Psoas muscle (tissue), 8 donors: ENCODE measurements around the gene MAPT. TPM values are rescaled to one million over a fixed set of nuclear protein-coding genes. Genes with fewer than 3 reads are reported as not detected.

Experiments used
- ATAC-seq, 4 donors: fragments of 200-7000 bp; cut with Tn5 transposase; one replicate each; pipeline ENCODE4 v1.9.1; 2020; ENCODE audit warnings: moderate library complexity in 3 of 4, mild to moderate bottlenecking in 2 of 4
- DNase-seq, 2 donors: peaks; one replicate each; pipeline ENCODE4 v3.0.0-alpha.2; 2020
- H3K27ac ChIP-seq: fragments of 200-600 bp; one replicate; pipeline ENCODE4 v1.8.0; 2022
- H3K27me3 ChIP-seq, 3 donors: fragments of 200-600 bp in 1 of 3; one replicate each; pipeline versions ENCODE4 v1.6.1 to v1.8.0; 2013 to 2022; ENCODE audit warnings: low read length in 2 of 3, mild to moderate bottlenecking in 2 of 3, moderate library complexity in 1 of 3; ENCODE audit not compliant: insufficient read depth in 3 of 3
- H3K36me3 ChIP-seq, 2 donors: fragments of 200-600 bp in 1 of 2; one replicate each; pipeline versions ENCODE4 v1.6.1 to v1.8.0; 2013 to 2022; ENCODE audit warnings: low read depth in 1 of 2, mild to moderate bottlenecking in 1 of 2, moderate library complexity in 1 of 2; ENCODE audit not compliant: insufficient read depth in 1 of 2
- H3K4me1 ChIP-seq: fragments of 200-600 bp; one replicate; pipeline ENCODE4 v1.8.0; 2022
- H3K4me3 ChIP-seq: fragments of 200-600 bp; one replicate; pipeline ENCODE4 v1.8.0; 2022; ENCODE audit warnings: mild to moderate bottlenecking
- H3K9me3 ChIP-seq: fragments of 200-600 bp; one replicate; pipeline ENCODE4 v1.8.0; 2022
- CTCF ChIP-seq: fragments of 200-600 bp; IDR thresholded peaks from one replicate; pipeline ENCODE4 v1.8.0; 2022; ENCODE audit warnings: antibody characterized with exemption
- WGBS, 3 donors: extraction: QIAGEN DNeasy Blood & Tissue Kit; methylation state at CpG; one replicate each; pipeline versions ENCODE4 v1.1.6 to v1.1.7; 2013; 5-methylcytosine and 5-hydroxymethylcytosine counted together
- intact Hi-C, 2 donors: fragments of 100-400 bp; cut with DNase I; formaldehyde crosslinking; loops; one replicate each; pipeline versions ENCODE4 v1.11.0 to v1.14.2; 2022
- polyA plus RNA-seq, 3 donors: library from polyadenylated mRNA; stranded (reverse); fragments of 200-250 nt; gene quantifications; one replicate each; pipeline ENCODE4 v1.2.3, GENCODE V29; 2013
- total RNA-seq, 4 donors: library from RNA; stranded (reverse); fragmentation: NEBNext Ultra II Directional in 2 of 4; extraction: Animal tissue kit (Norgen Biotek cat#: 25700) in 2 of 4; gene quantifications; one replicate each; pipeline versions ENCODE4 v1.2.1 to v1.2.4, GENCODE V29; 2021 to 2023
- donor health status: healthy with polysubstance abuse.
- donor health status: DM: no; HTN: no; CAD: no; lungs with moderate emphysema.
- donor health status: Bipolar disorder and iron deficiency.
- donor health status: healthy.
- donor health status: DM: yes; HTN: yes; CAD: no.
- donor health status: DM: no; HTN: no; CAD: no.
- donor health status: DM: no; HTN: no; CAD: no.
- donor health status: DM: yes; HTN: yes; CAD: no.

Gene MAPT
- total and polyA plus RNA-seq, 7 donors, result 16.0 to 253 (median 104) TPM

GRCh38 chr17:45940293-45940692, 45.9 kb downstream of the MAPT start:
- ATAC-seq (no peak), DNase-seq (no peak)
- H3K4me1 ChIP-seq, result peaks cover 60% of the 10 kb centered on the region
- no peak overlapping the region for H3K4me3 ChIP-seq
- TF ChIP-seq CTCF, result no peak
- no peaks in the 10 kb centered on the region for H3K27me3 ChIP-seq
- H3K27ac ChIP-seq, result peak overlapping the region; percentile 81
- H3K9me3 ChIP-seq, result no peaks in the 10 kb centered on the region
- 62 to 87% (median 63%) methylated on average over 4 of the region's 4 CpGs for WGBS, 3 donors
- intact Hi-C loops, result loop anchor here (5.0 to 10.0 kb wide), 2 partner anchors 33 to 45 kb away; partner anchors contain the start of gene MAPT (in 1 of the 2)
- no peaks in the 10 kb centered on the region for H3K36me3 ChIP-seq

GRCh38 chr17:45940826-45941225, 46.5 kb downstream of the MAPT start:
- Histone ChIP-seq H3K9me3 (no peaks in the 10 kb centered on the region), H3K27ac (peak overlapping the region; percentile 81), H3K36me3 (no peaks in the 10 kb centered on the region), H3K4me1 (peaks cover 59% of the 10 kb centered on the region), H3K27me3 (no peaks in the 10 kb centered on the region), H3K4me3 (no peak overlapping the region)
- intact Hi-C loops, result loop anchor here (5.0 to 10.0 kb wide), 2 partner anchors 34 to 46 kb away; partner anchors contain the start of gene MAPT (in 1 of the 2)
- 5 to 22% (median 13%) methylated on average over 3 of the region's 3 CpGs for WGBS, 3 donors
- TF ChIP-seq CTCF, result no peak
- peak in 2 of 4 donors; percentile 34 to 56 for ATAC-seq
- peak in 1 of 2 donors; percentile 44 for DNase-seq

GRCh38 chr17:45941395-45941794, 47.0 kb downstream of the MAPT start:
- peak overlapping the region; percentile 82 for H3K27ac ChIP-seq
- H3K4me3 ChIP-seq, result no peak overlapping the region
- no peaks in the 10 kb centered on the region for H3K36me3 ChIP-seq
- peaks cover 53% of the 10 kb centered on the region for H3K4me1 ChIP-seq
- H3K27me3 ChIP-seq, result no peaks in the 10 kb centered on the region
- WGBS, 3 donors, result 28 to 38% (median 32%) methylated on average over 2 of the region's 2 CpGs
- no peak for DNase-seq
- no peak for ATAC-seq
- no peak for TF ChIP-seq CTCF
- H3K9me3 ChIP-seq, result no peaks in the 10 kb centered on the region
- intact Hi-C loops, result loop anchor here (5.0 to 10.0 kb wide), 2 partner anchors 34 to 47 kb away; partner anchors contain the start of gene MAPT (in 1 of the 2)

- Histone ChIP-seq H3K9me3 (no peaks in the 10 kb centered on the region), H3K27ac (peak overlapping the region; percentile 82), H3K4me3 (peak overlapping the region; percentile 9), H3K4me1 (peaks cover 52% of the 10 kb centered on the region), H3K36me3 (no peaks in the 10 kb centered on the region), H3K27me3 (no peaks in the 10 kb centered on the region)
- intact Hi-C loops, result loop anchor here (2.0 to 10.0 kb wide), 3 partner anchors 35 to 47 kb away; partner anchors contain the start of gene MAPT (in 2 of the 2)
- 13 to 27% (median 19%) methylated on average over 11 of the region's 11 CpGs for WGBS, 3 donors
- ATAC-seq, result peak; percentile 98 to 99 (median 99)
- TF ChIP-seq CTCF, result no peak
- peak; percentile 87 to 95 for DNase-seq
Observed at GRCh38 chr17:45942284-45942683, 47.9 kb downstream of the MAPT start.

- WGBS, 3 donors, result 49 to 60% (median 51%) methylated on average over 4 of the region's 4 CpGs
- Histone ChIP-seq H3K4me1 (peaks cover 43% of the 10 kb centered on the region), H3K27ac (peak overlapping the region; percentile 78), H3K27me3 (no peaks in the 10 kb centered on the region), H3K9me3 (no peaks in the 10 kb centered on the region), H3K36me3 (no peaks in the 10 kb centered on the region), H3K4me3 (no peak overlapping the region)
- DNase-seq (no peak), ATAC-seq (no peak)
- intact Hi-C loops, result loop anchor here in 1 of 2 donors (10.0 kb wide), 1 partner anchor 52 kb away; the partner anchor contains the start of gene MAPT
- no peak for TF ChIP-seq CTCF
Observed at GRCh38 chr17:45946841-45947256, 52.5 kb downstream of the MAPT start.
